Fibroblast of pulmonary artery (primary cell): Measurements from ENCODE around the gene MOGAT3.

Experiments used
- DNase-seq: peaks from one replicate; pipeline ENCODE4 v3.0.0-alpha.2; 2010; ENCODE audit warnings: low read depth
- H3K4me3 ChIP-seq: replicated peaks from 2 replicates; pipeline ENCODE4 v1.5.1; 2011; ENCODE audit warnings: low read depth, mild to moderate bottlenecking, control low read depth, low read length, moderate library complexity
- TF ChIP-seq, protein P1 (sequence below): IDR thresholded peaks from 2 replicates; pipeline ENCODE4 v1.5.1; 2011; ENCODE audit warnings: mild to moderate bottlenecking, control low read depth, low read length, inconsistent platforms; ENCODE audit errors: missing control alignments

The MOGAT3 gene

DNA sequence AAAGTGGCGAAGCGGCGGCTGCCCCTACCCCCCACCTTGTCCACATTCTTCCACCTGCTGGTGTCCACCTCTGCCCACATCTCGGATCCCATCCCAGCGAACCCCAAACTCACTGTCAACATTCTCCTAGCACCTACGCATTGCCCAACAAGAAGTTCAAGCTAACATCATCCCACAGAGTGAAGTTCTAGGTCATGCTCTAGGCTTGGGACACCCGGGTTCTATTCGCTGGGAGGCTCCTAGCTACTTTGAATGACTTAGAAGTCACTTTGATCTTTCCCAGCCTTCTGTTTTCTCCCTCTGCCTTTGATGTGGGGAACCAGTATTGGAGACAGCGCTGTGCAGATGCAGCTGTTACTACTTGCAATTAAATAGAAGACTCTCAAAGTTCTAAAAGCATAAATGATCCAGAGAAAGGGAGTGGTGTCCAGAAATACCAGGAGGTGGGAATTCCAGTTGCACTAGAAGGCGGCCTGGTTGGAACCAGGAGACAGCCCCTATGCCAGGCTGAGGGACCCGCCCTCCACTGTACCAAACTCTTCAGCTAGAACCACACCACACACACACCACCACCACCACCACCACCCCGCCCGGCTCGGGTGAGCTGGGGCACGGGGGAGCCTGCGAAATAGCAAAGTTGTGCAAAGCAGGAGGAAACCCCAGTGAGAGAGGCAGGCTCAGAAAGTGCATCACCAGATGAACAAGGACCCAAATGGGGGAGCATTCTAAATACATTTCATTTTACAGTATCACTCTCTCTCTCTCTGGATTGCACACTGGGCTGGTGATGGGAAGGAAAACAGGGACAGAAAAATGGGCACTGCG is 30.0 kb downstream of the MOGAT3 start:
- DNase-seq = no peak
- TF ChIP-seq, protein P1, sequence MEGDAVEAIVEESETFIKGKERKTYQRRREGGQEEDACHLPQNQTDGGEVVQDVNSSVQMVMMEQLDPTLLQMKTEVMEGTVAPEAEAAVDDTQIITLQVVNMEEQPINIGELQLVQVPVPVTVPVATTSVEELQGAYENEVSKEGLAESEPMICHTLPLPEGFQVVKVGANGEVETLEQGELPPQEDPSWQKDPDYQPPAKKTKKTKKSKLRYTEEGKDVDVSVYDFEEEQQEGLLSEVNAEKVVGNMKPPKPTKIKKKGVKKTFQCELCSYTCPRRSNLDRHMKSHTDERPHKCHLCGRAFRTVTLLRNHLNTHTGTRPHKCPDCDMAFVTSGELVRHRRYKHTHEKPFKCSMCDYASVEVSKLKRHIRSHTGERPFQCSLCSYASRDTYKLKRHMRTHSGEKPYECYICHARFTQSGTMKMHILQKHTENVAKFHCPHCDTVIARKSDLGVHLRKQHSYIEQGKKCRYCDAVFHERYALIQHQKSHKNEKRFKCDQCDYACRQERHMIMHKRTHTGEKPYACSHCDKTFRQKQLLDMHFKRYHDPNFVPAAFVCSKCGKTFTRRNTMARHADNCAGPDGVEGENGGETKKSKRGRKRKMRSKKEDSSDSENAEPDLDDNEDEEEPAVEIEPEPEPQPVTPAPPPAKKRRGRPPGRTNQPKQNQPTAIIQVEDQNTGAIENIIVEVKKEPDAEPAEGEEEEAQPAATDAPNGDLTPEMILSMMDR = no peak

DNA sequence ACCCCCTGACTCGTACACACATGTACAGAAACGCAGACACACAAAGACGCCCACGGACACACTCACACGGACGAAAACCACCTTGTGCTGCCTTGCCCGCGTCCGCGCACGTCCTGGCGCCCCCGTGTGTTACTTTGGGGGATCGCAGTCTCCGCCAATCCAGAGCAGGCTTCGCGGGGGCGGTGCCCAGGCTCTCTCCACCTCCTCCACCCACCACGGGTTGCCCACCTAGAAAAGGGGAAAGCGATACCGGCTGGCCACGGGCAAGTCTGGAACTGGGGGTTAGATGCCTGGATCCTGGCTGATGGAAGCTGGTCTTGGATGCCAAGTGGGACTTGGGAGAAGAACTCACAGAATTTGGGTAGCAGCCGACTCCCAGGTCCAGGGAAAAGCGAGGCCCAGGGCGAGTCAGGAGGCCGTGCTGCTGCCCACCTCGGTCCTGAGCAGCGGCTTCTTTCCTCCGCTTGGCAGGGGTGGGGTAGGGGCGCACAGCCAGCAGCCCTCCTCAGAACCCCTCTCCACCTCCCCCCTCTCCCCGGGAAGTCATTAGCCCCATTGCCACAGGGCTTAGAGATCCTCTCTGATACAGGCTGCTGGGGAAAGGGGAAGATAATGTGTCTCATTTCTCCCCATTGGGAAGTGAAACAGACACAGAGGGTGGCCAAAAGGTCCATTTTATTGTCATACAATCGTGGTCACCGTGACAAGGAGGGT is 30.8 kb downstream of the MOGAT3 start:
- TF ChIP-seq, protein P1 = peak; percentile 91
- DNase-seq = peak; percentile 67
- H3K4me3 ChIP-seq = no peak overlapping the region

More for the DNA sequence above, 30.0 kb downstream of the MOGAT3 start:
- H3K4me3 ChIP-seq = no peak overlapping the region

DNA sequence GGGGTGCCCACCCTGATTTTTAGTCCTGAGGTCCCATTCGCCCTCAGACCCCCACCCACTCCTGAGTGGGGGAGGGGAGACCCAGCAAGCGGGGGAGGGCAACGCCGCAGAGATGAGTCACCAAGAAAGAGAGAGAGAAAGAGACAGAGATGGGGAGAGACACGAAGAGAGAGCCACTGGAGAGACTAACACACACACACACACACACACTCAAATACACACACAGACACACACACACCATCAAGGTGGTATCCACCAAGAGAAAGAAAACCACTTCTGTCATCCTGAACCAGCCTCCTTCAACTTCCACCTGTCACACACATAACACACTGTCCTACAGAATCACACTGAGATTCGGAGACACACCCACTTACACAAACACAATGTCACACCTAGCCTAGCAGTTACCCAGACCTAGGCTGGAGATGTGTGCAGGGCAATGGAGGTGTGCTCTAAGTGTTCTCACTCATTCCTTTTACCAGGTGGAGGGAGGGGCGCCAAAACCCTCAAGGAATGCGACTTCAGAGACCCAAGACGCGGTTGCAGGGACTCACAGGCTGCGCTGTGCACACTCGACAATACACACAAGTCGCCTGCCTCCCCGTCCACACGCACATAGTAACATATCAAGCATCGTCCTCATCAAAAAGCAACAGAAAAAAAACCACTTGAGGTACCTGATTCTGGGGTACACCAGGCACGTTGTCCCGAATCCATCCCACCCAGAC is 31.6 kb downstream of the MOGAT3 start:
- no peak for DNase-seq
- H3K4me3 ChIP-seq = no peak overlapping the region
- TF ChIP-seq, protein P1 = no peak

DNA sequence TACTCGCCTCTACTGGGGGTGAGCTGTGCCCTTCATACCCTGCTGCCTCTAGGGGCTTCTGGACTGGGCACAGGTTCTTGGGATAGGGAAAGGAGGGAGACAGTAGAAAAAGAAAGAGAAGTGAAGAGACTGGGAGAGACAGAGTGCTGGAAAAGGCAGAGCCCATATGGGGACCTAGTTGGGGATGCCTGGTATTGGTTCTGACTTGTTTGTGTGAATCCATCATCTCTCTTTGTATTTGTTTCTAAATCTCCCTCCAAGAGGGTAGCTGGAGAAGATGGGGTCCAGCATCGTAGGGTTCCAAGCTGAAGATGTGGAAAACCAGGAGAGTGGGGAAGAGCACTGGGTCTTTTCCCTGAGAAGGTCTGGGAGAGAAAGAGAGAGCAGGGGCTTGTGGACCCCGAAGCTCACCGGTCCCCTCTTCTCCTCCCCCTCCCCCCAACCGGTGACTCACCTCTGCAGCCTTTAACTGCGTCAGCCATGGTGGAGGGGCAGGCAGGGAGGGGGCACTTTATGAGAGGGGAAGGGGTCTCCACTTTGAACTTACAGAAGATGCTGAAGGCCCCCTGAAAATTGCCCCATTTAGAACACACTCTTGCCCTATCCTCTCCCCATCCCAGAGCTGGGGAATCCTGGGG is 32.3 kb downstream of the MOGAT3 start:
- no peak overlapping the region for H3K4me3 ChIP-seq
- TF ChIP-seq, protein P1 = no peak
- DNase-seq = no peak

DNA sequence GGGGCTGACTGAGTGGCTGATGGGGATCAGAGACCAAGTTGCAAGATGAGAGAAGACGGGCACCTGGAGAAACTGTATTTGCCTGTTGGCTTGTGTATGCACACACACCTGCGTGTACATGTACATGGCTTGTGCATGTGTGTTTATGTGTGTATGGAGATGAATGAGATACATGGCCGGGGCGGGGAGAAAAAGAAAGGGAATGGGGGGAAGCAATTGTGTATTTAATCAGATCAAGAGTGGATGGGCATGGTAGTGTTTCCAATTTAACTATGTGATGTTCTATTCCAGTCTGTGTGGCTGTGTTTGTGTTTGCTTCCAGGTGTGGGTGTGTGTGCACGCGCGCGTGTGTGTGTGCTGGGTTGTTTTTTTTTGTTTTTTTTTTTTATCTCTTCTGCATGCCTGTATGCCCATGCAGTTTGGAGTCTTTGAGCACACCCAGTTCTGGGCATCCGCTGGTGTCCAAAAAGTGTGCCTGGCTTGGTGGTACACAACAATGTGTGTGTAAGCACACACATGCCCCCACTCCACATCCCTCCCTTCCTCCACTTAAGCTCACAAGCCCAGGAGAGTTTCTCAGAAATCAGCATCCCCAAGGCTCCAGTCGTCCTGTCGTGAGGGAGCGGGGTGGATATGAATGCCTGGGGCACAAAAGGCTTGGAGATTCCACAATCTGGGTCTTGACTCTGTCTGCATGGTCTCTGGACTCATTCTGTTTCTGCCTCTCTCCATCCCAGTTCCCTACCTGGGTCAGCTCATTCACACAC is 33.0 kb downstream of the MOGAT3 start:
- H3K4me3 ChIP-seq = no peak overlapping the region
- TF ChIP-seq, protein P1 = no peak
- no peak for DNase-seq
